Erythroblast (primary cell): ENCODE results near the gene MB.

Experiments used
- GATA1 ChIP-seq: IDR thresholded peaks from 2 replicates; pipeline ENCODE4 v1.6.1; 2011; ENCODE audit warnings: low read depth, mild to moderate bottlenecking, control low read depth, low read length, moderate library complexity
- POLR2A ChIP-seq: IDR thresholded peaks from 2 replicates; pipeline ENCODE4 v1.6.1; 2011; ENCODE audit warnings: mild to moderate bottlenecking, low read length

- TF ChIP-seq POLR2A (no peak), GATA1 (no peak)
Observed at GRCh38 chr22:35637254-35637653, 20.1 kb upstream of the MB start.
